Measurements from ENCODE around the gene CSGALNACT2. TPM values are rescaled to one million over a fixed set of nuclear protein-coding genes. Genes with fewer than 3 reads are reported as not detected.
"Not testable (repeated sequence)": the region's sequence is repeated elsewhere in the genome, so short reads cannot be mapped to it uniquely, and the experiment has no call there.

CSGALNACT2 gene
- total RNA-seq, 2 experiments from 2014 or later = 19.3 to 19.5 TPM

GRCh38 chr10:43214071-43214955 is 76.1 kb downstream of the CSGALNACT2 start:
- Mint-ChIP-seq H3K27me3 (no peaks in the 10 kb centered on the region), H3K4me1 (no peaks in the 10 kb centered on the region), H3K36me3 (ENCODE audit: low read depth) (no peaks in the 10 kb centered on the region), H3K4me3 (no peak overlapping the region), H3K27ac (no peak overlapping the region), H3K9me3 (ENCODE audit: low read depth) (no peaks in the 10 kb centered on the region)
- ChIA-PET CTCF (interaction anchor here (3.6 kb wide), 1 partner anchor 11 kb away, joined by 17 read pairs; no protein-coding TSS in a partner anchor), POLR2A (no interaction called here)
- intact Hi-C loops (cut with DNase I, micrococcal nuclease) = no loop called here
- ATAC-seq = no peak
- no peak for DNase-seq

GRCh38 chr10:43214956-43215561 is 76.8 kb downstream of the CSGALNACT2 start:
- Mint-ChIP-seq H3K36me3 (ENCODE audit: low read depth) (no peaks in the 10 kb centered on the region), H3K27ac (no peak overlapping the region), H3K9me3 (ENCODE audit: low read depth) (no peaks in the 10 kb centered on the region), H3K4me1 (no peaks in the 10 kb centered on the region), H3K27me3 (no peaks in the 10 kb centered on the region), H3K4me3 (no peak overlapping the region)
- DNase-seq (no peak), ATAC-seq (no peak)
- CTCF ChIA-PET = interaction anchor here (0.6 to 3.6 kb wide), 2 partner anchors 12 to 17 kb away, joined by 3 to 17 read pairs; no protein-coding TSS in a partner anchor
- POLR2A ChIA-PET = no interaction called here
- intact Hi-C loops (cut with DNase I, micrococcal nuclease) = no loop called here

GRCh38 chr10:43215758-43216455 is 77.7 kb downstream of the CSGALNACT2 start:
- no peak overlapping the region for H3K27ac Mint-ChIP-seq
- CTCF ChIA-PET = interaction anchor here (0.6 kb wide), 1 partner anchor 18 kb away, joined by 3 read pairs; no protein-coding TSS in a partner anchor
- intact Hi-C loops (cut with DNase I, micrococcal nuclease) = no loop called here

GRCh38 chr10:43216931-43217562 is 78.8 kb downstream of the CSGALNACT2 start:
- POLR2A ChIA-PET = no interaction called here
- no peaks in the 10 kb centered on the region for H3K27me3 Mint-ChIP-seq
- intact Hi-C loops (cut with DNase I, micrococcal nuclease) = no loop called here
- no peak overlapping the region for H3K4me3 Mint-ChIP-seq
- H3K27ac Mint-ChIP-seq = no peak overlapping the region
- DNase-seq = no peak
- H3K36me3 Mint-ChIP-seq (ENCODE audit: low read depth) = no peaks in the 10 kb centered on the region
- no peaks in the 10 kb centered on the region for H3K4me1 Mint-ChIP-seq
- ATAC-seq = no peak
- CTCF ChIA-PET = interaction anchor here (0.7 kb wide), 1 partner anchor 25 kb away, joined by 3 read pairs; no protein-coding TSS in a partner anchor
- H3K9me3 Mint-ChIP-seq (ENCODE audit: low read depth) = no peaks in the 10 kb centered on the region

More at GRCh38 chr10:43215758-43216455, 77.7 kb downstream of the CSGALNACT2 start:
- H3K27me3 Mint-ChIP-seq = no peaks in the 10 kb centered on the region
- no peaks in the 10 kb centered on the region for H3K36me3 Mint-ChIP-seq (ENCODE audit: low read depth)
- no peak overlapping the region for H3K4me3 Mint-ChIP-seq
- POLR2A ChIA-PET = no interaction called here
- ATAC-seq (no peak), DNase-seq (no peak)
- no peaks in the 10 kb centered on the region for H3K9me3 Mint-ChIP-seq (ENCODE audit: low read depth)
- H3K4me1 Mint-ChIP-seq = no peaks in the 10 kb centered on the region

- ChIA-PET POLR2A (no interaction called here), CTCF (no interaction called here)
- DNase-seq (no peak), ATAC-seq (no peak)
- Mint-ChIP-seq H3K4me3 (no peak overlapping the region), H3K27me3 (no peaks in the 10 kb centered on the region), H3K27ac (no peak overlapping the region), H3K4me1 (no peaks in the 10 kb centered on the region), H3K36me3 (ENCODE audit: low read depth) (no peaks in the 10 kb centered on the region), H3K9me3 (ENCODE audit: low read depth) (no peaks in the 10 kb centered on the region)
- intact Hi-C loops (cut with DNase I, micrococcal nuclease) = no loop called here
Observed at GRCh38 chr10:43217563-43218205, 79.4 kb downstream of the CSGALNACT2 start.

- intact Hi-C loops (cut with DNase I, micrococcal nuclease) = no loop called here
- no peaks in the 10 kb centered on the region for H3K4me1 Mint-ChIP-seq
- no peaks in the 10 kb centered on the region for H3K36me3 Mint-ChIP-seq (ENCODE audit: low read depth)
- DNase-seq = no peak
- no peak for ATAC-seq
- H3K9me3 Mint-ChIP-seq (ENCODE audit: low read depth) = no peaks in the 10 kb centered on the region
- H3K27me3 Mint-ChIP-seq = no peaks in the 10 kb centered on the region
- POLR2A ChIA-PET = no interaction called here
- CTCF ChIA-PET = no interaction called here
- H3K27ac Mint-ChIP-seq = no peak overlapping the region
- no peak overlapping the region for H3K4me3 Mint-ChIP-seq
Observed at GRCh38 chr10:43218206-43218950, 80.1 kb downstream of the CSGALNACT2 start.

GRCh38 chr10:43218951-43219837 is 80.9 kb downstream of the CSGALNACT2 start:
- Mint-ChIP-seq H3K4me1 (no peaks in the 10 kb centered on the region), H3K4me3 (no peak overlapping the region), H3K27me3 (no peaks in the 10 kb centered on the region), H3K9me3 (ENCODE audit: low read depth) (no peaks in the 10 kb centered on the region), H3K27ac (no peak overlapping the region), H3K36me3 (ENCODE audit: low read depth) (no peaks in the 10 kb centered on the region)
- DNase-seq (no peak), ATAC-seq (no peak)
- CTCF ChIA-PET = interaction anchor here (1.3 kb wide), 1 partner anchor 14 kb away, joined by 3 read pairs; no protein-coding TSS in a partner anchor
- POLR2A ChIA-PET = no interaction called here
- intact Hi-C loops (cut with DNase I, micrococcal nuclease) = no loop called here

GRCh38 chr10:43219848-43220247 is 81.6 kb downstream of the CSGALNACT2 start:
- ChIA-PET POLR2A (no interaction called here), CTCF (interaction anchor here (0.6 to 1.3 kb wide), 2 partner anchors 15 to 18 kb away, joined by 3 read pairs; no protein-coding TSS in a partner anchor)
- Mint-ChIP-seq H3K9me3 (ENCODE audit: low read depth) (no peaks in the 10 kb centered on the region), H3K27ac (no peak overlapping the region), H3K36me3 (ENCODE audit: low read depth) (no peaks in the 10 kb centered on the region), H3K4me1 (peaks cover 1% of the 10 kb centered on the region), H3K4me3 (no peak overlapping the region), H3K27me3 (peaks cover under 1% of the 10 kb centered on the region)
- ATAC-seq (no peak), DNase-seq (no peak)
- intact Hi-C loops (cut with DNase I, micrococcal nuclease) = no loop called here

GRCh38 chr10:43220251-43220650 is 82.0 kb downstream of the CSGALNACT2 start:
- H3K27ac Mint-ChIP-seq; POLR2A ChIA-PET; H3K36me3 Mint-ChIP-seq (ENCODE audit: low read depth); H3K27me3 Mint-ChIP-seq; DNase-seq; ATAC-seq; intact Hi-C loops (cut with DNase I, micrococcal nuclease); H3K9me3 Mint-ChIP-seq (ENCODE audit: low read depth); H3K4me3 Mint-ChIP-seq; H3K4me1 Mint-ChIP-seq: not testable (repeated sequence)
- CTCF ChIA-PET = interaction anchor here (0.6 to 1.3 kb wide), 3 partner anchors 15 to 623 kb away, joined by 3 read pairs; no protein-coding TSS in a partner anchor
